ENCODE data around the gene CLPTM1. TPM values are rescaled to one million over a fixed set of nuclear protein-coding genes. Genes with fewer than 3 reads are reported as not detected.
"Not testable (repeated sequence)": the region's sequence is repeated elsewhere in the genome, so short reads cannot be mapped to it uniquely, and the experiment has no call there.

CLPTM1 gene
- total RNA-seq, 1 donor from 2014 or later = 58.0 TPM

- TF ChIP-seq CTCF (IDR thresholded peaks at IDR 0.05; ENCODE audit: insufficient read depth, low read length, poor library complexity, severe bottlenecking) = no peak
- DNase-seq (ENCODE audit: low read depth) = no peak
- H3K27me3 ChIP-seq (ENCODE audit: control insufficient read depth, insufficient read depth, low read length) = no peaks in the 10 kb centered on the region
- no peak overlapping the region for H3K4me3 ChIP-seq (ENCODE audit: low read depth, low read length)
- H3K36me3 ChIP-seq (ENCODE audit: control insufficient read depth, insufficient read depth, low read length) = peaks cover 2% of the 10 kb centered on the region
Observed at GRCh38 chr19:44969437-44969836, 14.3 kb downstream of the CLPTM1 start.

- not testable (repeated sequence) for H3K27me3 ChIP-seq (ENCODE audit: control insufficient read depth, insufficient read depth, low read length); H3K4me3 ChIP-seq (ENCODE audit: low read depth, low read length); DNase-seq (ENCODE audit: low read depth); H3K36me3 ChIP-seq (ENCODE audit: control insufficient read depth, insufficient read depth, low read length)
Observed at GRCh38 chr19:44971451-44971850, 16.3 kb downstream of the CLPTM1 start.

GRCh38 chr19:44972802-44973201 lies 17.6 kb downstream of the CLPTM1 start:
- no peak for DNase-seq (ENCODE audit: low read depth)
- no peaks in the 10 kb centered on the region for H3K36me3 ChIP-seq (ENCODE audit: control insufficient read depth, insufficient read depth, low read length)
- no peak overlapping the region for H3K4me3 ChIP-seq (ENCODE audit: low read depth, low read length)
- no peaks in the 10 kb centered on the region for H3K27me3 ChIP-seq (ENCODE audit: control insufficient read depth, insufficient read depth, low read length)
- TF ChIP-seq CTCF (IDR thresholded peaks at IDR 0.05; ENCODE audit: insufficient read depth, low read length, poor library complexity, severe bottlenecking) = no peak

GRCh38 chr19:44973982-44974735 lies 19.0 kb downstream of the CLPTM1 start:
- TF ChIP-seq CTCF (IDR thresholded peaks at IDR 0.05; ENCODE audit: insufficient read depth, low read length, poor library complexity, severe bottlenecking) = no peak
- H3K27me3 ChIP-seq (ENCODE audit: control insufficient read depth, insufficient read depth, low read length) = no peaks in the 10 kb centered on the region
- no peak overlapping the region for H3K4me3 ChIP-seq (ENCODE audit: low read depth, low read length)
- H3K36me3 ChIP-seq (ENCODE audit: control insufficient read depth, insufficient read depth, low read length) = no peaks in the 10 kb centered on the region
- no peak for DNase-seq (ENCODE audit: low read depth)

GRCh38 chr19:44974857-44975256 lies 19.7 kb downstream of the CLPTM1 start:
- TF ChIP-seq CTCF (IDR thresholded peaks at IDR 0.05; ENCODE audit: insufficient read depth, low read length, poor library complexity, severe bottlenecking) = no peak
- Histone ChIP-seq H3K27me3 (ENCODE audit: control insufficient read depth, insufficient read depth, low read length) (no peaks in the 10 kb centered on the region), H3K4me3 (ENCODE audit: low read depth, low read length) (no peak overlapping the region), H3K36me3 (ENCODE audit: control insufficient read depth, insufficient read depth, low read length) (no peaks in the 10 kb centered on the region)
- DNase-seq (ENCODE audit: low read depth) = no peak

GRCh38 chr19:44975444-44975843 lies 20.3 kb downstream of the CLPTM1 start:
- TF ChIP-seq CTCF (IDR thresholded peaks at IDR 0.05; ENCODE audit: insufficient read depth, low read length, poor library complexity, severe bottlenecking) = no peak
- no peak for DNase-seq (ENCODE audit: low read depth)
- H3K36me3 ChIP-seq (ENCODE audit: control insufficient read depth, insufficient read depth, low read length) = no peaks in the 10 kb centered on the region

More at GRCh38 chr19:44975444-44975843, 20.3 kb downstream of the CLPTM1 start:
- Histone ChIP-seq H3K27me3 (ENCODE audit: control insufficient read depth, insufficient read depth, low read length) (no peaks in the 10 kb centered on the region), H3K4me3 (ENCODE audit: low read depth, low read length) (no peak overlapping the region)

Measured in kidney epithelial cell (primary cell).